GM21825 (cell line): ENCODE measurements around the gene KHDC3L.
"Not testable (repeated sequence)": the region's sequence is repeated elsewhere in the genome, so short reads cannot be mapped to it uniquely, and the experiment has no call there.

Experiments
- ATAC-seq: cut with Tn5 transposase; IDR thresholded peaks from one replicate; pipeline ENCODE4 v1.9.1; 2021; ENCODE audit warnings: mild to moderate bottlenecking, moderate library complexity; ENCODE audit not compliant: unreplicated experiment

The KHDC3L gene

GRCh38 chr6:73369157-73369556 is 6.7 kb downstream of the KHDC3L start:
- no peak for ATAC-seq

- ATAC-seq, result no peak
Measured at GRCh38 chr6:73369563-73369962, 7.1 kb downstream of the KHDC3L start, which contains the start of gene OOEP. Gene OOEP, minus strand, starts transcription at chr6:73369897. Its CDS starts 105 bp downstream, at chr6:73369792.

- ATAC-seq, result no peak
Measured at GRCh38 chr6:73371984-73372383, 9.5 kb downstream of the KHDC3L start.

- no peak for ATAC-seq
Measured at GRCh38 chr6:73372516-73372915, 10.1 kb downstream of the KHDC3L start.

- ATAC-seq, result no peak
Measured at GRCh38 chr6:73375216-73375615, 12.8 kb downstream of the KHDC3L start.

GRCh38 chr6:73377225-73377624 is 14.8 kb downstream of the KHDC3L start:
- no peak for ATAC-seq

GRCh38 chr6:73381531-73381930 is 19.1 kb downstream of the KHDC3L start:
- ATAC-seq, result not testable (repeated sequence)

GRCh38 chr6:73382462-73383113 is 20.1 kb downstream of the KHDC3L start:
- ATAC-seq, result no peak

- ATAC-seq, result peak; percentile 24
Measured at GRCh38 chr6:73388433-73388799, 26.0 kb downstream of the KHDC3L start.

- peak; percentile 77 for ATAC-seq
Measured at GRCh38 chr6:73388800-73389512, 26.5 kb downstream of the KHDC3L start.

GRCh38 chr6:73389854-73390253 is 27.4 kb downstream of the KHDC3L start:
- ATAC-seq, result no peak

GRCh38 chr6:73391675-73392074 is 29.2 kb downstream of the KHDC3L start:
- ATAC-seq, result no peak

- ATAC-seq, result not testable (repeated sequence)
Measured at GRCh38 chr6:73392188-73392587, 29.7 kb downstream of the KHDC3L start.

- no peak for ATAC-seq
Measured at GRCh38 chr6:73393278-73393677, 30.8 kb downstream of the KHDC3L start.

GRCh38 chr6:73394577-73395354 is 32.3 kb downstream of the KHDC3L start, which contains the start of gene DDX43:
Gene DDX43, plus strand, starts transcription at chr6:73394828. Its CDS starts 78 bp downstream, at chr6:73394906.
- no peak for ATAC-seq

GRCh38 chr6:73395875-73396274 is 33.4 kb downstream of the KHDC3L start:
- ATAC-seq, result no peak

- no peak for ATAC-seq
Measured at GRCh38 chr6:73400656-73401055, 38.2 kb downstream of the KHDC3L start.

- ATAC-seq, result no peak
Measured at GRCh38 chr6:73409395-73409794, 46.9 kb downstream of the KHDC3L start.

GRCh38 chr6:73413102-73413501 is 50.6 kb downstream of the KHDC3L start:
- no peak for ATAC-seq
